SU-DHL-6 (cell line): ENCODE data around the gene IQCE.

Source experiments
- CTCF ChIP-seq: fragments of 200-600 bp; sonication (generic); IDR thresholded peaks from one replicate; pipeline ENCODE4 v1.5.1; 2017; ENCODE audit warnings: antibody characterized with exemption, mild to moderate bottlenecking, low read length, moderate library complexity; ENCODE audit not compliant: insufficient read depth, poor library complexity, severe bottlenecking
- EZH2phosphoT487 ChIP-seq: fragments of 200-600 bp; sonication (generic), shearing (Covaris generic); conservative IDR thresholded peaks from 2 replicates; pipeline ENCODE4 v1.6.1; 2018; ENCODE audit warnings: mild to moderate bottlenecking, antibody characterized with exemption, low read length, moderate library complexity, mixed read lengths

GRCh38 chr7:2509298-2509906 lies 49.4 kb upstream of the IQCE start:
- TF ChIP-seq CTCF (no peak), EZH2phosphoT487 (no peak)
